Amniotic stem cell (primary cell): ENCODE data around the gene SH2D4B.

Source experiments
- DNase-seq: peaks from one replicate; lab custom pipeline; 2025; lab: John Stamatoyannopoulos, UW

Gene SH2D4B

GRCh38 chr10:80596391-80597257 lies 58.9 kb downstream of the SH2D4B start:
- DNase-seq, result no peak

- no peak for DNase-seq
Observed at GRCh38 chr10:80598084-80598798, 60.5 kb downstream of the SH2D4B start.

GRCh38 chr10:80598951-80599350 lies 61.2 kb downstream of the SH2D4B start:
- no peak for DNase-seq

GRCh38 chr10:80599424-80599847 lies 61.7 kb downstream of the SH2D4B start:
- no peak for DNase-seq

- no peak for DNase-seq
Observed at GRCh38 chr10:80600256-80600655, 62.6 kb downstream of the SH2D4B start.

- DNase-seq, result no peak
Observed at GRCh38 chr10:80602881-80603280, 65.2 kb downstream of the SH2D4B start.

GRCh38 chr10:80603516-80603915 lies 65.8 kb downstream of the SH2D4B start:
- DNase-seq, result no peak

GRCh38 chr10:80608706-80609105 lies 71.0 kb downstream of the SH2D4B start:
- no peak for DNase-seq

GRCh38 chr10:80609331-80609730 lies 71.6 kb downstream of the SH2D4B start:
- no peak for DNase-seq

- no peak for DNase-seq
Observed at GRCh38 chr10:80611481-80612185, 73.9 kb downstream of the SH2D4B start.

GRCh38 chr10:80612261-80612660 lies 74.6 kb downstream of the SH2D4B start:
- DNase-seq, result no peak

- DNase-seq, result no peak
Observed at GRCh38 chr10:80613466-80614170, 75.9 kb downstream of the SH2D4B start.

- no peak for DNase-seq
Observed at GRCh38 chr10:80614576-80615416, 77.1 kb downstream of the SH2D4B start.

- no peak for DNase-seq
Observed at GRCh38 chr10:80617807-80618206, 80.1 kb downstream of the SH2D4B start.

GRCh38 chr10:80619036-80619435 lies 81.3 kb downstream of the SH2D4B start:
- DNase-seq, result no peak

GRCh38 chr10:80622153-80622552 lies 84.5 kb downstream of the SH2D4B start:
- no peak for DNase-seq

- DNase-seq, result no peak
Observed at GRCh38 chr10:80630324-80630723, 92.6 kb downstream of the SH2D4B start.

- DNase-seq, result no peak
Observed at GRCh38 chr10:80632742-80633141, 95.0 kb downstream of the SH2D4B start.

- no peak for DNase-seq
Observed at GRCh38 chr10:80633383-80633860, 95.7 kb downstream of the SH2D4B start.

GRCh38 chr10:80633910-80634309 lies 96.2 kb downstream of the SH2D4B start:
- no peak for DNase-seq

GRCh38 chr10:80642661-80643060 lies 105.0 kb downstream of the SH2D4B start:
- DNase-seq, result no peak
